Astrocyte (in vitro differentiated cells and primary cell): Measurements from ENCODE around the gene ATP13A1. TPM values are rescaled to one million over a fixed set of nuclear protein-coding genes. Genes with fewer than 3 reads are reported as not detected.
A peak's percentile ranks its signal among the peaks of the same experiment; 100 is the strongest.

Experiments
- DNase-seq: peaks from one replicate; pipeline ENCODE4 v3.0.0-alpha.2; 2010; ENCODE audit warnings: low read depth
- FAIRE-seq: peaks from 2 replicates; lab custom pipeline; 2011; peaks lifted over from hg19 to GRCh38; lab: Jason Lieb, UNC
- H2AFZ ChIP-seq: 2 replicates; pipeline ENCODE4 v1.6.0; 2012; ENCODE audit warnings: low read depth, low read length, inconsistent platforms
- H3K27ac ChIP-seq: 2 replicates; pipeline ENCODE4 v1.5.1; 2011; ENCODE audit warnings: low read depth, low read length, inconsistent platforms
- H3K27me3 ChIP-seq: 2 replicates; pipeline ENCODE4 v1.6.0; 2011; ENCODE audit warnings: low read length, inconsistent platforms; ENCODE audit not compliant: insufficient read depth
- H3K36me3 ChIP-seq: 2 replicates; pipeline ENCODE4 v1.5.1; 2011; ENCODE audit warnings: low read length, inconsistent platforms; ENCODE audit not compliant: insufficient read depth
- H3K4me1 ChIP-seq: 2 replicates; pipeline ENCODE4 v1.5.1; 2011; ENCODE audit warnings: low read length, inconsistent platforms; ENCODE audit not compliant: insufficient read depth
- H3K4me2 ChIP-seq: 2 replicates; pipeline ENCODE4 v1.6.0; 2012; ENCODE audit warnings: low read length, inconsistent platforms
- H3K4me3 ChIP-seq: 2 replicates; pipeline ENCODE4 v1.5.1; 2011; ENCODE audit warnings: low read depth, mild to moderate bottlenecking, low read length, inconsistent platforms; ENCODE audit not compliant: insufficient read depth
- H3K79me2 ChIP-seq: 2 replicates; pipeline ENCODE4 v1.6.0; 2012; ENCODE audit warnings: mild to moderate bottlenecking, low read length, inconsistent platforms; ENCODE audit not compliant: insufficient read depth
- H3K9ac ChIP-seq: 2 replicates; pipeline ENCODE4 v1.6.0; 2012; ENCODE audit warnings: mild to moderate bottlenecking, low read length, inconsistent platforms
- H3K9me3 ChIP-seq: 2 replicates; pipeline ENCODE4 v1.5.1; 2012; ENCODE audit warnings: low read depth, mild to moderate bottlenecking, low read length, inconsistent platforms; ENCODE audit not compliant: insufficient read depth
- H4K20me1 ChIP-seq: 2 replicates; pipeline ENCODE4 v1.6.0; 2012; ENCODE audit warnings: low read length, inconsistent platforms; ENCODE audit not compliant: insufficient read depth
- H3K27ac Mint-ChIP-seq: one replicate; pipeline ENCODE4 v1.8.0; 2021; ENCODE audit warnings: mild to moderate bottlenecking, mixed read lengths; ENCODE audit not compliant: unreplicated experiment
- H3K27me3 Mint-ChIP-seq: one replicate; pipeline ENCODE4 v1.8.0; 2021; ENCODE audit warnings: low read depth, mixed read lengths; ENCODE audit not compliant: unreplicated experiment
- H3K36me3 Mint-ChIP-seq: one replicate; pipeline ENCODE4 v1.8.0; 2021; ENCODE audit warnings: low read depth, mixed read lengths; ENCODE audit not compliant: unreplicated experiment
- H3K4me1 Mint-ChIP-seq: one replicate; pipeline ENCODE4 v1.8.0; 2021; ENCODE audit warnings: low read depth, mixed read lengths; ENCODE audit not compliant: unreplicated experiment
- H3K4me3 Mint-ChIP-seq: one replicate; pipeline ENCODE4 v1.8.0; 2021; ENCODE audit warnings: mild to moderate bottlenecking, moderate library complexity, mixed read lengths; ENCODE audit not compliant: unreplicated experiment
- H3K9me3 Mint-ChIP-seq: one replicate; pipeline ENCODE4 v1.8.0; 2021; ENCODE audit warnings: mild to moderate bottlenecking, mixed read lengths; ENCODE audit not compliant: unreplicated experiment
- CTCF ChIP-seq: IDR thresholded peaks from 2 replicates; pipeline ENCODE4 v1.5.1; 2011; ENCODE audit warnings: low read depth, mild to moderate bottlenecking, inconsistent platforms, low read length, moderate library complexity; ENCODE audit not compliant: insufficient read depth
- EZH2 ChIP-seq: IDR thresholded peaks from 2 replicates; pipeline ENCODE4 v1.6.1; 2012; ENCODE audit warnings: mild to moderate bottlenecking, low read length, inconsistent platforms; ENCODE audit not compliant: insufficient read depth
- total RNA-seq: library from RNA; stranded (reverse); gene quantifications from 2 replicates; pipeline ENCODE4 v1.2.1, GENCODE V29; 2021

The ATP13A1 gene
- total RNA-seq, 1 donor from 2014 or later: 65.2 TPM

- H3K27ac Mint-ChIP-seq: no peak overlapping the region
- H3K36me3 ChIP-seq: peaks cover 9% of the 10 kb centered on the region
- H4K20me1 ChIP-seq: peaks cover 5% of the 10 kb centered on the region
- DNase-seq (no peak), FAIRE-seq (no peak)
- peaks cover 4% of the 10 kb centered on the region for H3K4me1 Mint-ChIP-seq
- H3K79me2 ChIP-seq: peaks cover 11% of the 10 kb centered on the region
- H3K9me3 Mint-ChIP-seq: no peaks in the 10 kb centered on the region
- no peak overlapping the region for H2AFZ ChIP-seq
- peaks cover 11% of the 10 kb centered on the region for H3K36me3 Mint-ChIP-seq
- peaks cover 10% of the 10 kb centered on the region for H3K4me1 ChIP-seq
- no peak overlapping the region for H3K4me2 ChIP-seq
- H3K9ac ChIP-seq: no peak overlapping the region
- no peak overlapping the region for H3K27ac ChIP-seq
- no peaks in the 10 kb centered on the region for H3K27me3 Mint-ChIP-seq
- no peaks in the 10 kb centered on the region for H3K9me3 ChIP-seq
- H3K4me3 ChIP-seq: no peak overlapping the region
- H3K4me3 Mint-ChIP-seq: no peak overlapping the region
- TF ChIP-seq EZH2: no peak
- TF ChIP-seq CTCF: no peak
- no peaks in the 10 kb centered on the region for H3K27me3 ChIP-seq
These were observed 18.1 kb downstream of the ATP13A1 start for GRCh38 chr19:19645233-19645870.

- Histone ChIP-seq H3K9me3 (no peaks in the 10 kb centered on the region), H3K4me1 (peaks cover 10% of the 10 kb centered on the region), H2AFZ (no peak overlapping the region), H3K27me3 (no peaks in the 10 kb centered on the region), H3K79me2 (peaks cover 11% of the 10 kb centered on the region), H3K4me2 (peak overlapping the region; percentile 99), H3K9ac (no peak overlapping the region), H3K4me3 (no peak overlapping the region), H4K20me1 (peaks cover 5% of the 10 kb centered on the region), H3K27ac (no peak overlapping the region), H3K36me3 (peaks cover 6% of the 10 kb centered on the region)
- DNase-seq (no peak), FAIRE-seq (no peak)
- Mint-ChIP-seq H3K4me3 (peak overlapping the region; percentile 90), H3K27me3 (no peaks in the 10 kb centered on the region), H3K27ac (no peak overlapping the region), H3K36me3 (peaks cover 8% of the 10 kb centered on the region), H3K9me3 (no peaks in the 10 kb centered on the region), H3K4me1 (peaks cover 4% of the 10 kb centered on the region)
- no peak for TF ChIP-seq EZH2
- TF ChIP-seq CTCF: no peak
These were observed 19.5 kb downstream of the ATP13A1 start for GRCh38 chr19:19644054-19644388.
